SK-N-SH treated with all-trans-retinoic acid at 6 μM for 48 hours (cell line): ENCODE data around the gene STAG1.

Experiments used
- ARNTL ChIP-seq: fragments of 450-650 bp; formaldehyde crosslinking; IDR thresholded peaks from 2 replicates; pipeline ENCODE4 v1.5.0; 2020; ENCODE audit warnings: low read depth, mild to moderate bottlenecking, moderate library complexity, borderline replicate concordance
- BACH2 ChIP-seq: fragments of 250-450 bp; sonication (Bioruptor Pico); IDR thresholded peaks from 2 replicates; pipeline ENCODE4 v1.9.0; 2021; ENCODE audit warnings: mild to moderate bottlenecking, borderline replicate concordance
- GLIS3 ChIP-seq: fragments of 250-450 bp; sonication (Bioruptor Pico); IDR thresholded peaks from 2 replicates; pipeline ENCODE4 v1.5.0; 2020; ENCODE audit warnings: mild to moderate bottlenecking, moderate library complexity
- ISL1 ChIP-seq: fragments of 250-450 bp; sonication (Bioruptor Pico); IDR thresholded peaks from 2 replicates; pipeline ENCODE4 v2.1.2; 2022; ENCODE audit warnings: mild to moderate bottlenecking, moderate library complexity
- PPARA ChIP-seq: fragments of 250-450 bp; sonication (Bioruptor Pico); IDR thresholded peaks from 2 replicates; pipeline ENCODE4 v1.5.0; 2020; ENCODE audit warnings: mild to moderate bottlenecking, borderline replicate concordance
- RARB ChIP-seq: fragments of 250-450 bp; sonication (Bioruptor Pico); IDR thresholded peaks from 2 replicates; pipeline ENCODE4 v1.8.0; 2021; ENCODE audit warnings: mild to moderate bottlenecking, moderate library complexity
- SNAI2 ChIP-seq: fragments of 250-450 bp; sonication (Bioruptor Pico); IDR thresholded peaks from 2 replicates; pipeline ENCODE4 v1.5.0; 2020; ENCODE audit warnings: mild to moderate bottlenecking, moderate library complexity
- TCF4 ChIP-seq: fragments of 250-450 bp; sonication (Bioruptor Pico); IDR thresholded peaks from 2 replicates; pipeline ENCODE4 v1.8.0; 2021; ENCODE audit warnings: mild to moderate bottlenecking, moderate library complexity, borderline replicate concordance
- TOX ChIP-seq: fragments of 250-450 bp; sonication (Bioruptor Pico); IDR thresholded peaks from 2 replicates; pipeline ENCODE4 v1.8.0; 2021; ENCODE audit warnings: mild to moderate bottlenecking, moderate library complexity, borderline replicate concordance
- ZFP3 ChIP-seq: fragments of 250-450 bp; sonication (Bioruptor Pico); IDR thresholded peaks from 2 replicates; pipeline ENCODE4 v1.5.0; 2020; ENCODE audit warnings: mild to moderate bottlenecking, moderate library complexity
- ZNF565 ChIP-seq: fragments of 450-650 bp; formaldehyde crosslinking; conservative IDR thresholded peaks from 2 replicates; pipeline ENCODE4 v1.5.0; 2020; ENCODE audit warnings: low read depth, mild to moderate bottlenecking, moderate library complexity
- ZNF70 ChIP-seq: fragments of 450-650 bp; formaldehyde crosslinking; IDR thresholded peaks from 2 replicates; pipeline ENCODE4 v1.5.0; 2020; ENCODE audit warnings: mild to moderate bottlenecking, moderate library complexity
- TF ChIP-seq, protein P1 (sequence below): fragments of 250-450 bp; sonication (Bioruptor Pico); IDR thresholded peaks from 2 replicates; pipeline ENCODE4 v1.8.0; 2020; ENCODE audit warnings: mild to moderate bottlenecking, moderate library complexity, borderline replicate concordance
- TF ChIP-seq, protein P2 (sequence below): fragments of 250-450 bp; sonication (Bioruptor Pico); IDR thresholded peaks from 2 replicates; pipeline ENCODE4 v1.5.1; 2020; ENCODE audit warnings: low read depth, mild to moderate bottlenecking, moderate library complexity

DNA sequence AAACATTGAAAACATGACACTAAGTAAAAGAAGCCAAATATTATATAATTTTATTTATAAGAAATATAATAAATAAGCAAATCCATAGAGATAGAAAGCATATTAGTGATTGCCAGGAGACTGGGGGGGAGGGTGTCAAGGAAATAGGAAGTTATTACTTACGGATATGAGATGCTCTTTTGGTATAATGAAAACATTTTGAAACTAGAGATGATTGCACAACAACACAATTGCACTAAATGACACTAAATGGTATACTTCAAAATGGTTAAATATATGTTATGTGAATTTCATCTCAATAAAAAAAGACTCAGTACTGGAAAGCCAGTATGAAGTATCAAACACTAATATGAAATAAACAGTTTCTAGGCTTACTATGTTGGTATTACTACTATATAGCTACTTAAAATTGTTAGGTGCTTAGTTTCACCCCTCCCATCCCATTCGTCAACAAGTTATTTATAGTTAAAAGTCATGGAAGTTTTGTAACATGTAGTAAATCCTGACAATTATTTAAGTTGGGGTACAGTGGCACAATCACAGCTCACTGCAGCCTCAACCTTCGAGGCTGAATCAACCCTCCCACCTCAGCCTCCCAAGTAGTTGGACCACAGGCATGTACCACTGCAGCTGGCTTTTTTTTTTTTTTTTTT, 43.7 kb downstream of the STAG1 start:
- no peak for TF ChIP-seq ARNTL (CRISPR knock-in tag)
- TF ChIP-seq GLIS3: no peak
- no peak for TF ChIP-seq RARB (CRISPR knock-in tag)
- no peak for TF ChIP-seq PPARA
- TF ChIP-seq, protein P1, sequence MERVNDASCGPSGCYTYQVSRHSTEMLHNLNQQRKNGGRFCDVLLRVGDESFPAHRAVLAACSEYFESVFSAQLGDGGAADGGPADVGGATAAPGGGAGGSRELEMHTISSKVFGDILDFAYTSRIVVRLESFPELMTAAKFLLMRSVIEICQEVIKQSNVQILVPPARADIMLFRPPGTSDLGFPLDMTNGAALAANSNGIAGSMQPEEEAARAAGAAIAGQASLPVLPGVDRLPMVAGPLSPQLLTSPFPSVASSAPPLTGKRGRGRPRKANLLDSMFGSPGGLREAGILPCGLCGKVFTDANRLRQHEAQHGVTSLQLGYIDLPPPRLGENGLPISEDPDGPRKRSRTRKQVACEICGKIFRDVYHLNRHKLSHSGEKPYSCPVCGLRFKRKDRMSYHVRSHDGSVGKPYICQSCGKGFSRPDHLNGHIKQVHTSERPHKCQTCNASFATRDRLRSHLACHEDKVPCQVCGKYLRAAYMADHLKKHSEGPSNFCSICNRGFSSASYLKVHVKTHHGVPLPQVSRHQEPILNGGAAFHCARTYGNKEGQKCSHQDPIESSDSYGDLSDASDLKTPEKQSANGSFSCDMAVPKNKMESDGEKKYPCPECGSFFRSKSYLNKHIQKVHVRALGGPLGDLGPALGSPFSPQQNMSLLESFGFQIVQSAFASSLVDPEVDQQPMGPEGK (CRISPR knock-in tag): no peak
- TF ChIP-seq TOX (CRISPR knock-in tag): no peak
- TF ChIP-seq ISL1 (CRISPR knock-in tag): no peak
- no peak for TF ChIP-seq ZFP3 (CRISPR knock-in tag)
- TF ChIP-seq SNAI2: no peak
- no peak for TF ChIP-seq ZNF70 (CRISPR knock-in tag)
- no peak for TF ChIP-seq BACH2 (CRISPR knock-in tag)
- TF ChIP-seq ZNF565 (CRISPR knock-in tag): no peak
- no peak for TF ChIP-seq TCF4
- TF ChIP-seq, protein P2, sequence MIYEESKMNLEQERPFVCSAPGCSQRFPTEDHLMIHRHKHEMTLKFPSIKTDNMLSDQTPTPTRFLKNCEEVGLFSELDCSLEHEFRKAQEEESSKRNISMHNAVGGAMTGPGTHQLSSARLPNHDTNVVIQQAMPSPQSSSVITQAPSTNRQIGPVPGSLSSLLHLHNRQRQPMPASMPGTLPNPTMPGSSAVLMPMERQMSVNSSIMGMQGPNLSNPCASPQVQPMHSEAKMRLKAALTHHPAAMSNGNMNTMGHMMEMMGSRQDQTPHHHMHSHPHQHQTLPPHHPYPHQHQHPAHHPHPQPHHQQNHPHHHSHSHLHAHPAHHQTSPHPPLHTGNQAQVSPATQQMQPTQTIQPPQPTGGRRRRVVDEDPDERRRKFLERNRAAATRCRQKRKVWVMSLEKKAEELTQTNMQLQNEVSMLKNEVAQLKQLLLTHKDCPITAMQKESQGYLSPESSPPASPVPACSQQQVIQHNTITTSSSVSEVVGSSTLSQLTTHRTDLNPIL (CRISPR knock-in tag): no peak
